Choroid plexus epithelial cell (primary cell): ENCODE results near the gene LARGE1.

Source experiments
- DNase-seq: peaks from one replicate; pipeline ENCODE4 v3.0.0-alpha.2; 2010; ENCODE audit warnings: low read depth
- H3K4me3 ChIP-seq: 2 replicates; pipeline ENCODE4 v1.5.1; 2011; ENCODE audit warnings: low read depth, mild to moderate bottlenecking, control low read depth, low read length, moderate library complexity
- CTCF ChIP-seq: conservative IDR thresholded peaks from 2 replicates; pipeline ENCODE4 v1.5.1; 2011; ENCODE audit warnings: low read depth, mild to moderate bottlenecking, control low read depth, inconsistent platforms, low read length, moderate library complexity

LARGE1 gene

GRCh38 chr22:33920197-33920540 is at the start of gene LARGE1:
Gene LARGE1, minus strand, starts transcription at chr22:33920476.
- DNase-seq, result peak; percentile 27
- TF ChIP-seq CTCF, result no peak
- H3K4me3 ChIP-seq, result peak within 1 kb of the TSS; percentile 66

GRCh38 chr22:33969045-33969444 is 48.8 kb upstream of the LARGE1 start:
- no peak for TF ChIP-seq CTCF
- H3K4me3 ChIP-seq, result no peak overlapping the region
- DNase-seq, result peak; percentile 1

- H3K4me3 ChIP-seq, result no peak overlapping the region
- no peak for TF ChIP-seq CTCF
- no peak for DNase-seq
Observed at GRCh38 chr22:33964121-33964520, 43.8 kb upstream of the LARGE1 start.

GRCh38 chr22:33962409-33962808 is 42.1 kb upstream of the LARGE1 start:
- H3K4me3 ChIP-seq, result no peak overlapping the region
- no peak for DNase-seq

GRCh38 chr22:33958741-33959140 is 38.5 kb upstream of the LARGE1 start:
- H3K4me3 ChIP-seq, result no peak overlapping the region
- no peak for TF ChIP-seq CTCF
- no peak for DNase-seq

More at GRCh38 chr22:33962409-33962808, 42.1 kb upstream of the LARGE1 start:
- no peak for TF ChIP-seq CTCF

GRCh38 chr22:33957086-33957485 is 36.8 kb upstream of the LARGE1 start:
- no peak for TF ChIP-seq CTCF
- DNase-seq, result no peak
- H3K4me3 ChIP-seq, result no peak overlapping the region

GRCh38 chr22:33952776-33953175 is 32.5 kb upstream of the LARGE1 start:
- no peak overlapping the region for H3K4me3 ChIP-seq
- no peak for TF ChIP-seq CTCF
- DNase-seq, result no peak
